GM23248 (cell line): Measurements from ENCODE around the gene FAM236A.
"Not testable (repeated sequence)": the region's sequence is repeated elsewhere in the genome, so short reads cannot be mapped to it uniquely, and the experiment has no call there.

Experiments used
- EZH2 ChIP-seq: fragments of 200-600 bp; sonication (generic); IDR thresholded peaks from 2 replicates; pipeline ENCODE4 v1.6.1; 2018; ENCODE audit warnings: antibody characterized with exemption, mild to moderate bottlenecking; ENCODE audit not compliant: insufficient read depth, poor library complexity, severe bottlenecking
- EZH2phosphoT487 ChIP-seq: fragments of 200-600 bp; sonication (generic); IDR thresholded peaks from 2 replicates; pipeline ENCODE4 v1.6.1; 2018; ENCODE audit warnings: antibody characterized with exemption, moderate library complexity, mild to moderate bottlenecking, low read depth; ENCODE audit not compliant: insufficient read depth

DNA sequence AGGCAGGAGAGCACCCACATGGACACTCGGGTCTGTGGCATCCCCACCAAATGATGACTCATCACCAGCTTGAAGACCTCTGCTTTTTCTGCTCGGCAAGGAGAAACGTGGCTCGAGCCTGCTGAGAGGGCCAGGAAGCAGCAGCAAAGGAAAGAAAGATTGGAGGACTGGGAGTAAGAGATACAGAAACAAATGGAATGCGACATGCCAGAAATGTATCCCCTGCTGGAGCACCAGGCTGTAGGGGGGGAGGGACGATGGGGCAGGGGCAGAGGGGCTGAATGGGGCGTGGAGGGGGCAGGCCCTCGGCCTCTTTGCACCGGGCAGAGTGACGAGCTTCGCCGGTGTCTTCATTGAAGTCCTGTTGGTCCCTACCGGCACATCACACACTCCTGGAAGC is 25.7 kb upstream of the FAM236A start, which contains the start of gene FAM236C:
- TF ChIP-seq EZH2phosphoT487, EZH2: not testable (repeated sequence)
